Measurements from ENCODE around the gene S100B.
"Not testable (repeated sequence)": the region's sequence is repeated elsewhere in the genome, so short reads cannot be mapped to it uniquely, and the experiment has no call there.

The S100B gene

GRCh38 chr21:46603228-46603627 lies 1.7 kb downstream of the S100B start:
- Mint-ChIP-seq H3K27me3 (peaks cover 11% of the 10 kb centered on the region), H3K27ac (no peak overlapping the region), H3K4me1 (peaks cover 52% of the 10 kb centered on the region), H3K9me3 (no peaks in the 10 kb centered on the region), H3K36me3 (no peaks in the 10 kb centered on the region), H3K4me3 (no peak overlapping the region)
- DNase-seq = no peak
- CTCF ChIA-PET = no interaction called here

GRCh38 chr21:46600978-46601377 lies 3.9 kb downstream of the S100B start:
- peaks cover 14% of the 10 kb centered on the region for H3K27me3 Mint-ChIP-seq
- H3K27ac Mint-ChIP-seq = no peak overlapping the region
- no peak for DNase-seq
- CTCF ChIA-PET = no interaction called here
- peaks cover 36% of the 10 kb centered on the region for H3K4me1 Mint-ChIP-seq
- H3K9me3 Mint-ChIP-seq = no peaks in the 10 kb centered on the region
- H3K4me3 Mint-ChIP-seq = no peak overlapping the region
- H3K36me3 Mint-ChIP-seq = no peaks in the 10 kb centered on the region

GRCh38 chr21:46600305-46600704 lies 4.6 kb downstream of the S100B start:
- Mint-ChIP-seq H3K27me3 (peaks cover 14% of the 10 kb centered on the region), H3K36me3 (no peaks in the 10 kb centered on the region), H3K27ac (no peak overlapping the region), H3K9me3 (peaks cover 3% of the 10 kb centered on the region), H3K4me3 (no peak overlapping the region), H3K4me1 (peaks cover 30% of the 10 kb centered on the region)
- DNase-seq = no peak
- CTCF ChIA-PET = no interaction called here

GRCh38 chr21:46598581-46599572 lies 6.0 kb downstream of the S100B start:
- no peak for DNase-seq
- Mint-ChIP-seq H3K9me3 (peaks cover 10% of the 10 kb centered on the region), H3K27ac (no peak overlapping the region), H3K36me3 (peaks cover 2% of the 10 kb centered on the region), H3K4me3 (no peak overlapping the region), H3K27me3 (peaks cover 10% of the 10 kb centered on the region), H3K4me1 (peaks cover 19% of the 10 kb centered on the region)
- CTCF ChIA-PET = no interaction called here

GRCh38 chr21:46597896-46598343 lies 7.0 kb downstream of the S100B start:
- Mint-ChIP-seq H3K27ac (no peak overlapping the region), H3K4me3 (no peak overlapping the region), H3K9me3 (peaks cover 17% of the 10 kb centered on the region), H3K36me3 (peaks cover 9% of the 10 kb centered on the region), H3K4me1 (peaks cover 19% of the 10 kb centered on the region), H3K27me3 (peaks cover 11% of the 10 kb centered on the region)
- no peak for DNase-seq
- CTCF ChIA-PET = no interaction called here

GRCh38 chr21:46597031-46597430 lies 7.9 kb downstream of the S100B start:
- Mint-ChIP-seq H3K9me3 (peaks cover 23% of the 10 kb centered on the region), H3K4me3 (no peak overlapping the region), H3K27ac (no peak overlapping the region), H3K36me3 (peaks cover 10% of the 10 kb centered on the region), H3K4me1 (peaks cover 16% of the 10 kb centered on the region), H3K27me3 (peaks cover 9% of the 10 kb centered on the region)
- CTCF ChIA-PET = no interaction called here
- no peak for DNase-seq

GRCh38 chr21:46596201-46596600 lies 8.7 kb downstream of the S100B start:
- CTCF ChIA-PET = no interaction called here
- Mint-ChIP-seq H3K36me3 (peaks cover 12% of the 10 kb centered on the region), H3K4me3 (no peak overlapping the region)

GRCh38 chr21:46594276-46594675 lies 10.6 kb downstream of the S100B start:
- H3K9me3 Mint-ChIP-seq = peaks cover 48% of the 10 kb centered on the region
- peaks cover 13% of the 10 kb centered on the region for H3K27me3 Mint-ChIP-seq

More at GRCh38 chr21:46596201-46596600, 8.7 kb downstream of the S100B start:
- H3K27ac Mint-ChIP-seq = no peak overlapping the region
- no peak for DNase-seq
- peaks cover 30% of the 10 kb centered on the region for H3K9me3 Mint-ChIP-seq
- peaks cover 16% of the 10 kb centered on the region for H3K4me1 Mint-ChIP-seq
- H3K27me3 Mint-ChIP-seq = peaks cover 9% of the 10 kb centered on the region

GRCh38 chr21:46585191-46585953 lies 19.5 kb downstream of the S100B start:
- H3K4me1 Mint-ChIP-seq = peaks cover 25% of the 10 kb centered on the region
- peaks cover 69% of the 10 kb centered on the region for H3K9me3 Mint-ChIP-seq
- H3K27me3 Mint-ChIP-seq = peaks cover 9% of the 10 kb centered on the region
- CTCF ChIA-PET = interaction anchor here (1.5 kb wide), 1 partner anchor 10 kb away, joined by 3 read pairs; no protein-coding TSS in a partner anchor
- H3K4me3 Mint-ChIP-seq = no peak overlapping the region
- no peak for DNase-seq
- H3K27ac Mint-ChIP-seq = no peak overlapping the region
- H3K36me3 Mint-ChIP-seq = peaks cover 58% of the 10 kb centered on the region

More at GRCh38 chr21:46594276-46594675, 10.6 kb downstream of the S100B start:
- no peak overlapping the region for H3K4me3 Mint-ChIP-seq
- peaks cover 18% of the 10 kb centered on the region for H3K36me3 Mint-ChIP-seq
- no peak overlapping the region for H3K27ac Mint-ChIP-seq
- CTCF ChIA-PET = no interaction called here
- H3K4me1 Mint-ChIP-seq = peaks cover 9% of the 10 kb centered on the region
- DNase-seq = no peak

GRCh38 chr21:46581780-46582307 lies 23.0 kb downstream of the S100B start:
- peaks cover 6% of the 10 kb centered on the region for H3K4me1 Mint-ChIP-seq
- H3K27ac Mint-ChIP-seq = no peak overlapping the region
- DNase-seq = no peak
- H3K9me3 Mint-ChIP-seq = peaks cover 70% of the 10 kb centered on the region
- H3K36me3 Mint-ChIP-seq = peaks cover 72% of the 10 kb centered on the region
- H3K4me3 Mint-ChIP-seq = no peak overlapping the region
- no peaks in the 10 kb centered on the region for H3K27me3 Mint-ChIP-seq
- CTCF ChIA-PET = no interaction called here

- H3K4me3 Mint-ChIP-seq, DNase-seq, CTCF ChIA-PET, H3K27me3 Mint-ChIP-seq: not testable (repeated sequence)
- Mint-ChIP-seq H3K36me3 (peaks cover 66% of the 10 kb centered on the region), H3K4me1 (peaks cover 13% of the 10 kb centered on the region), H3K27ac (peak overlapping the region; percentile 21), H3K9me3 (peaks cover 59% of the 10 kb centered on the region)
Observed at GRCh38 chr21:46579394-46579793, 25.5 kb downstream of the S100B start.

- H3K27me3 Mint-ChIP-seq, DNase-seq, H3K4me3 Mint-ChIP-seq, H3K27ac Mint-ChIP-seq, CTCF ChIA-PET: not testable (repeated sequence)
- Mint-ChIP-seq H3K36me3 (peaks cover 69% of the 10 kb centered on the region), H3K4me1 (peaks cover 15% of the 10 kb centered on the region), H3K9me3 (peaks cover 55% of the 10 kb centered on the region)
Observed at GRCh38 chr21:46577786-46578185, 27.1 kb downstream of the S100B start.

- peaks cover 27% of the 10 kb centered on the region for H3K9me3 Mint-ChIP-seq
- DNase-seq = no peak
- no peak overlapping the region for H3K27ac Mint-ChIP-seq
- peaks cover 66% of the 10 kb centered on the region for H3K36me3 Mint-ChIP-seq
- H3K4me3 Mint-ChIP-seq = no peak overlapping the region
- CTCF ChIA-PET = interaction anchor here (1.1 kb wide), 1 partner anchor 43 kb away, joined by 3 read pairs; no protein-coding TSS in a partner anchor
- peaks cover 18% of the 10 kb centered on the region for H3K4me1 Mint-ChIP-seq
- no peaks in the 10 kb centered on the region for H3K27me3 Mint-ChIP-seq
Observed at GRCh38 chr21:46572850-46573249, 32.0 kb downstream of the S100B start.

GRCh38 chr21:46570631-46571030 lies 34.3 kb downstream of the S100B start:
- CTCF ChIA-PET = no interaction called here

More at GRCh38 chr21:46570631-46571030, 34.3 kb downstream of the S100B start:
- Mint-ChIP-seq H3K36me3 (peaks cover 77% of the 10 kb centered on the region), H3K4me3 (no peak overlapping the region), H3K9me3 (peaks cover 17% of the 10 kb centered on the region), H3K27ac (no peak overlapping the region), H3K4me1 (peaks cover 33% of the 10 kb centered on the region), H3K27me3 (no peaks in the 10 kb centered on the region)
- no peak for DNase-seq

All from activated naive CD4-positive, alpha-beta T cell treated with anti-CD3 and anti-CD28 coated beads, Interleukin-2, amount 10 ng/mL, durations not matched to agents 7 days and 5 days (primary cell).